ENCODE results near the gene CDH23. TPM values are rescaled to one million over a fixed set of nuclear protein-coding genes. Genes with fewer than 3 reads are reported as not detected.

The CDH23 gene
- total and polyA plus RNA-seq, 2 of the 8 experiments (the other 6 are each of a cell fraction or from before 2014, with no cell fraction given), result 1.9 to 4.9 TPM

GRCh38 chr10:71523756-71524155 is 127.0 kb downstream of the CDH23 start:
- peaks cover 4 to 11% (median 7%) of the 10 kb centered on the region in 4 experiments for H3K4me1 ChIP-seq (replicated peaks in 1 of 4; ENCODE audit: control insufficient read depth in 3 of 4, insufficient read depth in 4 of 4, low read length in 3 of 4)
- FAIRE-seq, result no peak

More at GRCh38 chr10:71523756-71524155, 127.0 kb downstream of the CDH23 start:
- Histone ChIP-seq H2BK15ac (ENCODE audit: low read length) (no peak overlapping the region), H3K27me3 (replicated peaks in 1 of 4; ENCODE audit: control insufficient read depth in 3 of 4, extremely low read depth in 1 of 4, insufficient read depth in 3 of 4, low read length in 3 of 4) (no peaks in the 10 kb centered on the region; a peak in 2 of 7 replicates), H4K5ac (ENCODE audit: insufficient read length, low read depth, low read length) (no peak overlapping the region), H3K27ac (ENCODE audit: low read depth, low read length) (no peak overlapping the region), H3K56ac (replicated peaks; ENCODE audit: insufficient read length, low read depth, low read length) (no peak overlapping the region), H3K36me3 (ENCODE audit: control insufficient read depth in 2 of 4, insufficient read depth in 4 of 4, low read length in 3 of 4) (no peaks in the 10 kb centered on the region), H3K18ac (ENCODE audit: extremely low read depth, low read length) (no peak overlapping the region), H2BK12ac (ENCODE audit: low read depth, low read length) (no peak overlapping the region), H3K14ac (ENCODE audit: insufficient read length) (no peak overlapping the region), H3K4me3 (ENCODE audit: extremely low read depth in 1 of 4, insufficient read depth in 2 of 4, low read depth in 3 of 4, low read length in 4 of 4) (no peak overlapping the region), H4K8ac (ENCODE audit: extremely low read depth, insufficient read depth, low read length) (no peak overlapping the region), H3K79me2 (ENCODE audit: control insufficient read depth in 1 of 2, insufficient read depth in 2 of 2, low read length in 2 of 2) (no peaks in the 10 kb centered on the region), H3K4ac (replicated peaks; ENCODE audit: insufficient read length, low read depth, low read length) (no peak overlapping the region), H3K23ac (ENCODE audit: insufficient read length) (no peak overlapping the region), H3K9me3 (ENCODE audit: insufficient read depth in 2 of 2, low read depth in 1 of 2, low read length in 1 of 2) (no peaks in the 10 kb centered on the region), H3K9ac (replicated peaks in 1 of 4; ENCODE audit: extremely low read depth in 1 of 4, low read depth in 3 of 4, low read length in 3 of 4) (no peak overlapping the region), H3K23me2 (ENCODE audit: low read depth, low read length) (no peaks in the 10 kb centered on the region), H4K91ac (replicated peaks; ENCODE audit: insufficient read length, low read length) (no peak overlapping the region), H2AFZ (ENCODE audit: low read length) (no peak overlapping the region), H3K4me2 (ENCODE audit: insufficient read depth in 1 of 2, low read depth in 2 of 2, low read length in 2 of 2) (no peak overlapping the region), H2AK5ac (ENCODE audit: low read depth, low read length) (no peak overlapping the region), H2BK20ac (ENCODE audit: low read length) (no peak overlapping the region), H2BK120ac (replicated peaks; ENCODE audit: low read depth, low read length) (no peak overlapping the region), H3K79me1 (ENCODE audit: low read depth, low read length) (no peaks in the 10 kb centered on the region), H2BK5ac (ENCODE audit: low read depth, low read length) (no peak overlapping the region), H4K20me1 (replicated peaks in 1 of 2; ENCODE audit: control insufficient read depth in 1 of 2, insufficient read depth in 2 of 2, low read length in 2 of 2) (no peaks in the 10 kb centered on the region)
- CTCF ChIA-PET (ENCODE audit: partially characterized antibody), result interaction anchor here (0.7 to 7.1 kb wide), 16 partner anchors 9 to 188 kb away, joined by 3 to 71 read pairs (median 4); no protein-coding TSS in a partner anchor
- WGBS, 2 experiments (ENCODE audit: extremely low coverage in 1 of 2, insufficient coverage in 1 of 2, insufficient read length in 1 of 2, insufficient replicate concordance in 2 of 2, low coverage in 1 of 2, low lambda C conversion rate in 2 of 2, missing lambda C conversion rate in 1 of 2), result 84% methylated on average over 6 of the region's 6 CpGs; no CpG with 5 or more reads in 1 of the 2 experiments
- POLR2A ChIA-PET (ENCODE audit: partially characterized antibody), result interaction anchor here (1.3 to 1.6 kb wide), 2 partner anchors 9 to 10 kb away, joined by 3 to 4 read pairs; no protein-coding TSS in a partner anchor
- DNase-seq (ENCODE audit: low read depth in 1 of 2, low spot score in 2 of 2), result no peak
- TF ChIP-seq KDM1A (IDR thresholded peaks at IDR 0.05; ENCODE audit: borderline replicate concordance, low read length) (peak; percentile 53; the same call in 1 of the 2 replicates), ATF3 (IDR thresholded peaks at IDR 0.05; ENCODE audit: insufficient read depth, low read depth, low read length) (no peak)
